Smooth muscle cell (in vitro differentiated cells): Measurements from ENCODE around the gene TCAIM. TPM values are rescaled to one million over a fixed set of nuclear protein-coding genes. Genes with fewer than 3 reads are reported as not detected.

Experiments
- DNase-seq: peaks from one replicate; lab custom pipeline; 2025; ENCODE audit not compliant: unreplicated experiment; lab: John Stamatoyannopoulos, UW
- H2AFZ ChIP-seq: fragments of 200-600 bp; sonication (generic); 2 replicates; pipeline ENCODE4 v1.6.0; 2016; ENCODE audit warnings: antibody characterized with exemption, low read depth, mild to moderate bottlenecking
- H3F3A ChIP-seq: fragments of 200-600 bp; sonication (generic); 2 replicates; pipeline ENCODE4 v1.6.0; 2017; ENCODE audit warnings: antibody characterized with exemption, low read depth
- H3K27ac ChIP-seq: fragments of 200-600 bp; sonication (generic); 2 replicates; pipeline ENCODE4 v1.5.1; 2016; ENCODE audit warnings: low read depth, mild to moderate bottlenecking
- H3K27me3 ChIP-seq: fragments of 200-600 bp; sonication (generic); 2 replicates; pipeline ENCODE4 v1.6.1; 2016; ENCODE audit warnings: low read depth, mild to moderate bottlenecking
- H3K36me3 ChIP-seq: fragments of 200-600 bp; sonication (generic); 2 replicates; pipeline ENCODE4 v1.5.1; 2016; ENCODE audit warnings: low read depth
- H3K4me1 ChIP-seq: fragments of 200-600 bp; sonication (generic); 2 replicates; pipeline ENCODE4 v1.5.1; 2016; ENCODE audit warnings: low read depth
- H3K4me2 ChIP-seq: fragments of 200-600 bp; sonication (generic); 2 replicates; pipeline ENCODE4 v1.6.0; 2016; ENCODE audit warnings: mild to moderate bottlenecking
- H3K4me3 ChIP-seq: fragments of 200-600 bp; sonication (generic); 2 replicates; pipeline ENCODE4 v1.5.1; 2016; ENCODE audit warnings: mild to moderate bottlenecking
- H3K79me2 ChIP-seq: fragments of 200-600 bp; sonication (generic); 2 replicates; pipeline ENCODE4 v1.6.0; 2016; ENCODE audit warnings: low read depth, mild to moderate bottlenecking
- H3K9ac ChIP-seq: fragments of 200-600 bp; sonication (generic); 2 replicates; pipeline ENCODE4 v1.6.0; 2016; ENCODE audit warnings: low read depth
- H3K9me3 ChIP-seq: fragments of 200-600 bp; sonication (generic); replicated peaks from 2 replicates; pipeline ENCODE4 v1.5.1; 2016; ENCODE audit warnings: low read depth
- H4K20me1 ChIP-seq: fragments of 200-600 bp; sonication (generic); 2 replicates; pipeline ENCODE4 v1.6.0; 2016; ENCODE audit warnings: low read depth
- CTCF ChIP-seq: fragments of 200-600 bp; sonication (generic); IDR thresholded peaks from 2 replicates; pipeline ENCODE4 v1.5.1; 2017; ENCODE audit warnings: borderline replicate concordance, mild to moderate bottlenecking, antibody characterized with exemption; ENCODE audit not compliant: insufficient read depth, poor library complexity, severe bottlenecking
- WGBS: methylation state at CpG from one replicate; pipeline ENCODE4 v1.1.7; 2016; ENCODE audit warnings: low lambda C conversion rate; 5-methylcytosine and 5-hydroxymethylcytosine counted together
- polyA plus RNA-seq: library from polyadenylated mRNA; unstranded; fragments of >200 nt; fragmentation: Nextera tagmentation; extraction: Ambion mirVana; gene quantifications from 2 replicates; pipeline ENCODE4 v1.2.1, GENCODE V29; 2016
- total RNA-seq: library from RNA; depleted of rRNA; stranded (reverse); fragments of >200 nt; gene quantifications from 2 replicates; pipeline ENCODE4 v1.2.3, GENCODE V29; 2014

Gene TCAIM
- total and polyA plus RNA-seq, 2 experiments from 2014 or later, result 10.7 to 23.1 TPM

DNA sequence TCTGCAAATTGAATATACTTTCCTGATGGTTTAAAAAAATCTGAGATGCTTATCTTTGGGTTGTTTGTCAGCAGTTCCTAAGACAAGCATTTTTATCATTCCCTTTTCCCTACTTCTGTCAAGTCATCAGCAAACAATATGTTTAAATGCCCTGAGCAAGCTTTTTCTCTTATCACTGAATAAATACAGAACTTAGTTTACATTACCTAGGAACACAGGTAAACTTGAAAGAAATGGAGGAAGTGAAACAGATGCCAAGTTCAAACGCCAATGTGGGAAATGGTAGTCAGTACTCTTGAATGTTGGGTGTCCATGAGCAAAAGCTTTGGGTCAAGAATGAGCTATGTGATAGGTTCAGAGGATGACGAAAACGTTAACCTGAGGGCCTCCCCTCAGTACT, 17.2 kb upstream of the TCAIM start:
- no peak for TF ChIP-seq CTCF
- Histone ChIP-seq H3K27ac (no peak overlapping the region), H3K4me1 (no peaks in the 10 kb centered on the region), H2AFZ (no peak overlapping the region), H3K27me3 (no peaks in the 10 kb centered on the region), H3K9me3 (no peaks in the 10 kb centered on the region), H3K4me3 (no peak overlapping the region), H3K9ac (no peak overlapping the region), H3F3A (no peaks in the 10 kb centered on the region), H3K79me2 (no peaks in the 10 kb centered on the region), H4K20me1 (no peaks in the 10 kb centered on the region), H3K4me2 (no peak overlapping the region), H3K36me3 (no peaks in the 10 kb centered on the region)
- WGBS, result 75% methylated on average over 3 of the region's 3 CpGs
- DNase-seq, result no peak

- Histone ChIP-seq H3K9ac (no peak overlapping the region), H4K20me1 (no peaks in the 10 kb centered on the region), H3F3A (no peaks in the 10 kb centered on the region), H3K4me2 (no peak overlapping the region), H3K4me3 (no peak overlapping the region), H3K27ac (no peak overlapping the region), H3K9me3 (no peaks in the 10 kb centered on the region), H3K4me1 (no peaks in the 10 kb centered on the region), H3K27me3 (no peaks in the 10 kb centered on the region), H2AFZ (no peak overlapping the region), H3K79me2 (no peaks in the 10 kb centered on the region), H3K36me3 (no peaks in the 10 kb centered on the region)
- DNase-seq, result no peak
- peak; percentile 92 for TF ChIP-seq CTCF
- 4% methylated on average over 4 of the region's 4 CpGs for WGBS
Observed at GRCh38 chr3:44323341-44323955, 15.1 kb upstream of the TCAIM start.

DNA sequence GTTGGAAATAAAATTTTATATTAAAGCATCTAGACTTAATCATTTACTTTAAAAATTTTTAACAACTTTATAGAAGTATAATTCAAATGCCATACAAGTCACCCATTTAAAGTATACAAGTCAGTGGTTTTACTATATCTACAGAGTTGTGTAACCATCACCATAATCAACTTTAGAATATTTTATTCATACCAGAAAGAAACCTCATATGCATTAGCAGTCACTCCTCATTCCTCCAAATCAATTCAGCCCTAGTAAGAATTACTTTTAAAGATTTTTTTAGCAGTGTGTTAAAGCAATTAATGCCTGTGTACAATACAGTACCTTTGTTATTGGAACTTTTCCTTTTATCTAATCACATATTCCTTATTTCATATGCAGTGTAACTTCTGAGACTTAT, 14.0 kb upstream of the TCAIM start:
- no peaks in the 10 kb centered on the region for H3K4me1 ChIP-seq
- no peak overlapping the region for H3K27ac ChIP-seq
- H4K20me1 ChIP-seq, result no peaks in the 10 kb centered on the region
- no peaks in the 10 kb centered on the region for H3K27me3 ChIP-seq
- no peaks in the 10 kb centered on the region for H3K79me2 ChIP-seq
- no peak for DNase-seq
- no peak for TF ChIP-seq CTCF
- H2AFZ ChIP-seq, result no peak overlapping the region
- no peak overlapping the region for H3K4me2 ChIP-seq
- H3K36me3 ChIP-seq, result no peaks in the 10 kb centered on the region
- no peaks in the 10 kb centered on the region for H3F3A ChIP-seq
- H3K4me3 ChIP-seq, result no peak overlapping the region
- H3K9ac ChIP-seq, result no peak overlapping the region
- no peaks in the 10 kb centered on the region for H3K9me3 ChIP-seq

- no peaks in the 10 kb centered on the region for H3F3A ChIP-seq
- no peaks in the 10 kb centered on the region for H3K4me1 ChIP-seq
- no peak overlapping the region for H3K27ac ChIP-seq
- no peak for TF ChIP-seq CTCF
- no peaks in the 10 kb centered on the region for H3K36me3 ChIP-seq
- no peaks in the 10 kb centered on the region for H3K79me2 ChIP-seq
- no peaks in the 10 kb centered on the region for H4K20me1 ChIP-seq
- H3K9me3 ChIP-seq, result no peaks in the 10 kb centered on the region
- no peak overlapping the region for H2AFZ ChIP-seq
- H3K4me3 ChIP-seq, result no peak overlapping the region
- no peaks in the 10 kb centered on the region for H3K27me3 ChIP-seq
- H3K4me2 ChIP-seq, result no peak overlapping the region
- DNase-seq, result no peak
- 78% methylated on average over 2 of the region's 2 CpGs for WGBS
- no peak overlapping the region for H3K9ac ChIP-seq
Observed at GRCh38 chr3:44326019-44326418, 12.5 kb upstream of the TCAIM start.
